Lower lobe of right lung (tissue), 2 donors: Measurements from ENCODE around the gene GALNS. TPM values are rescaled to one million over a fixed set of nuclear protein-coding genes. Genes with fewer than 3 reads are reported as not detected.
"Not testable (repeated sequence)": the region's sequence is repeated elsewhere in the genome, so short reads cannot be mapped to it uniquely, and the experiment has no call there.

Source experiments
- ATAC-seq, 2 donors: fragments of 200-7000 bp; cut with Tn5 transposase; one replicate each; pipeline ENCODE4 v1.9.1; 2020 to 2022; ENCODE audit warnings: mild to moderate bottlenecking in 2 of 2, moderate library complexity in 2 of 2
- DNase-seq: peaks from one replicate; pipeline ENCODE4 v3.0.0-alpha.2; 2020
- H3K27ac ChIP-seq: fragments of 200-600 bp; one replicate; pipeline ENCODE4 v1.8.0; 2022
- H3K27me3 ChIP-seq: fragments of 200-600 bp; one replicate; pipeline ENCODE4 v1.8.0; 2022; ENCODE audit warnings: low read depth
- H3K36me3 ChIP-seq: fragments of 200-600 bp; one replicate; pipeline ENCODE4 v1.8.0; 2022; ENCODE audit warnings: mild to moderate bottlenecking
- H3K4me1 ChIP-seq: fragments of 200-600 bp; one replicate; pipeline ENCODE4 v1.8.0; 2022
- H3K4me3 ChIP-seq: fragments of 200-600 bp; one replicate; pipeline ENCODE4 v1.8.0; 2022; ENCODE audit warnings: mild to moderate bottlenecking
- H3K9me3 ChIP-seq: fragments of 200-600 bp; one replicate; pipeline ENCODE4 v1.8.0; 2022
- intact Hi-C: fragments of 100-400 bp; cut with DNase I; formaldehyde crosslinking; loops from one replicate; pipeline ENCODE4 v1.11.0; 2022
- total RNA-seq: library from RNA; stranded (reverse); fragmentation: NEBNext Ultra II Directional; extraction: Animal tissue kit (Norgen Biotek cat#: 25700); gene quantifications from one replicate; pipeline ENCODE4 v1.2.1, GENCODE V29; 2021
- TF ChIP-seq, protein P1 (sequence below): fragments of 200-600 bp; IDR thresholded peaks from one replicate; pipeline ENCODE4 v1.8.0; 2022; ENCODE audit warnings: antibody characterized with exemption, mild to moderate bottlenecking
- donor health status: DM: no; HTN: yes; CAD: no; lungs with severe emphysema.

GALNS gene
- total RNA-seq, 1 donor from 2014 or later = 48.5 TPM

DNA sequence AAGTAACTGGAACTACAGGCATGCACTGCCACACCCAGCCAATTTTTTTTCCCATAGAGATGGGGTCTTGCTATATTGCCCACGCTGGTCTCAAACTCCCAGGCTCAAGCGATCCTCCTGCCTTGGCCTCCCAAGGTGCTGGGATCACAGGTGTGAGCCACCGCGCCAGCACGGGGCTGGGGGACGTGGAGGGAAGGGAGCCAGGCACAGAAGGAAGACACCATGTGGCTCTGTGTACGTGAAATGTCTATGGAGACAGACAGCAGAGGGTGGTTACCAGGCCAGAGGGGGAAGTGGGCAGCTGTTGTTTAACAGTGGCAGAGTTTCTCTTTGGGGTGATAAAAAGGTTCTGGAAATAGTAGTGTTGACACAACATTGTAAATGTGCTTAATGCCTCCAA lies 67.2 kb downstream of the GALNS start:
- no peaks in the 10 kb centered on the region for H3K36me3 ChIP-seq
- intact Hi-C loops = no loop called here
- ATAC-seq (peak in 1 of 2 donors; percentile 32), DNase-seq (peak; percentile 55)
- no peaks in the 10 kb centered on the region for H3K27me3 ChIP-seq
- peaks cover 37% of the 10 kb centered on the region for H3K4me1 ChIP-seq
- H3K4me3 ChIP-seq = no peak overlapping the region
- TF ChIP-seq, protein P1, sequence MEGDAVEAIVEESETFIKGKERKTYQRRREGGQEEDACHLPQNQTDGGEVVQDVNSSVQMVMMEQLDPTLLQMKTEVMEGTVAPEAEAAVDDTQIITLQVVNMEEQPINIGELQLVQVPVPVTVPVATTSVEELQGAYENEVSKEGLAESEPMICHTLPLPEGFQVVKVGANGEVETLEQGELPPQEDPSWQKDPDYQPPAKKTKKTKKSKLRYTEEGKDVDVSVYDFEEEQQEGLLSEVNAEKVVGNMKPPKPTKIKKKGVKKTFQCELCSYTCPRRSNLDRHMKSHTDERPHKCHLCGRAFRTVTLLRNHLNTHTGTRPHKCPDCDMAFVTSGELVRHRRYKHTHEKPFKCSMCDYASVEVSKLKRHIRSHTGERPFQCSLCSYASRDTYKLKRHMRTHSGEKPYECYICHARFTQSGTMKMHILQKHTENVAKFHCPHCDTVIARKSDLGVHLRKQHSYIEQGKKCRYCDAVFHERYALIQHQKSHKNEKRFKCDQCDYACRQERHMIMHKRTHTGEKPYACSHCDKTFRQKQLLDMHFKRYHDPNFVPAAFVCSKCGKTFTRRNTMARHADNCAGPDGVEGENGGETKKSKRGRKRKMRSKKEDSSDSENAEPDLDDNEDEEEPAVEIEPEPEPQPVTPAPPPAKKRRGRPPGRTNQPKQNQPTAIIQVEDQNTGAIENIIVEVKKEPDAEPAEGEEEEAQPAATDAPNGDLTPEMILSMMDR = no peak
- no peak overlapping the region for H3K27ac ChIP-seq
- H3K9me3 ChIP-seq = no peaks in the 10 kb centered on the region

DNA sequence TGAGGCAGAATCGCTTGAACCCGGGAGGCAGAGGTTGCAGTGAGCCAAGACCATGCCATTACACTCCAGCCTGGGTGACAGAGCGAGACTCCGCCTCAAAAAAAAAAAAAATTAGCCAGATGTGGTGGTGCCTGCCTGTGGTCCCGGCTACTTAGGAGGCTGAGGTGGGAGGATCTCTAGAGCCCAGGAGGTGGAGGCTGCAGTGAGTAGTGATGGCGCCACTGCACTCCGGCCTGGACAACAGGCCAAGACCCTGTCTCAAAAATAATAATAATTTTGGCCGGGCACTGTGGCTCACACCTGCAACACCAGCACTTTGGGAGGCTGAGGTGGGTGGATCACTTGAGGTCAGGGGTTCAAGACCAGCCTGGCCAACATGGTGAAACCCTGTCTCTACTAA lies 68.0 kb downstream of the GALNS start:
- H3K4me1 ChIP-seq = peaks cover 34% of the 10 kb centered on the region
- DNase-seq, H3K27ac ChIP-seq, intact Hi-C loops, H3K27me3 ChIP-seq, H3K4me3 ChIP-seq, ATAC-seq, H3K9me3 ChIP-seq, H3K36me3 ChIP-seq: not testable (repeated sequence)

DNA sequence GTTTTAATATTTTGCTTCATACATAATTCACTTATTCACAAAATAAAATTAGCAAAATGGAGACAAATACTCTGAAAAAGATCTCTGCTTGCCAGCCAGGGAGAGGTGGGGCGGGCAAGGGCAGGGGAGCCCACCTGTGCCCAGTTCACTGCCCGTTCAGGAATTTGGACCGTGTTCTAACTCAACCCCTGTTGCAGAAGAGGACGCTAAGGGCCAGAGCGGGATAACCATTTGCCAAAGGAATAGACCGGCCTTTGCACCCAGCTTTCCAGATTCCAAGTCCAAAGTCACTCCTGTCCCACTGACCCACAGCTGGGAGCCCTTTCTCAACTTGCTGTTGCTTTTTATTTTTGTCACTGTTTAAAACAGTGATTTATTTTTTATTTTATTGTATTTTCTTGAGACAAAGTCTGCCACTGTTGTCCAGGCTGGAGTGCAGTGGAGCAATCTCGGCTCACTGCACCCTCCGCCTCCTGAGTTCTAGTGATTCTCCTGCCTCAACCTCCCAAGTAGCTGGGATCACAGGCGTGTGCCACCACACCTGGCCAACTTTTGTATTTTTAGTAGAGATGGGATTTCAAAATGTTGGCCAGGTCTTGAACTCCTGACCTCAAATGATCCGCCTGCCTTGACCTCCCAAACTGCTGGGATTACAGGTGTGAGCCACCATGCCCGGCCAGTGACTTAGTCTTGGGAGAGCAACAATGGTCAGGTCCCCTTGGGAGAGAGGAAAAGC lies 69.0 kb downstream of the GALNS start:
- TF ChIP-seq, protein P1 = no peak
- intact Hi-C loops = no loop called here
- Histone ChIP-seq H3K27ac (no peak overlapping the region), H3K4me1 (peaks cover 34% of the 10 kb centered on the region), H3K4me3 (no peak overlapping the region), H3K27me3 (no peaks in the 10 kb centered on the region), H3K36me3 (no peaks in the 10 kb centered on the region), H3K9me3 (no peaks in the 10 kb centered on the region)
- ATAC-seq = no peak
- no peak for DNase-seq

DNA sequence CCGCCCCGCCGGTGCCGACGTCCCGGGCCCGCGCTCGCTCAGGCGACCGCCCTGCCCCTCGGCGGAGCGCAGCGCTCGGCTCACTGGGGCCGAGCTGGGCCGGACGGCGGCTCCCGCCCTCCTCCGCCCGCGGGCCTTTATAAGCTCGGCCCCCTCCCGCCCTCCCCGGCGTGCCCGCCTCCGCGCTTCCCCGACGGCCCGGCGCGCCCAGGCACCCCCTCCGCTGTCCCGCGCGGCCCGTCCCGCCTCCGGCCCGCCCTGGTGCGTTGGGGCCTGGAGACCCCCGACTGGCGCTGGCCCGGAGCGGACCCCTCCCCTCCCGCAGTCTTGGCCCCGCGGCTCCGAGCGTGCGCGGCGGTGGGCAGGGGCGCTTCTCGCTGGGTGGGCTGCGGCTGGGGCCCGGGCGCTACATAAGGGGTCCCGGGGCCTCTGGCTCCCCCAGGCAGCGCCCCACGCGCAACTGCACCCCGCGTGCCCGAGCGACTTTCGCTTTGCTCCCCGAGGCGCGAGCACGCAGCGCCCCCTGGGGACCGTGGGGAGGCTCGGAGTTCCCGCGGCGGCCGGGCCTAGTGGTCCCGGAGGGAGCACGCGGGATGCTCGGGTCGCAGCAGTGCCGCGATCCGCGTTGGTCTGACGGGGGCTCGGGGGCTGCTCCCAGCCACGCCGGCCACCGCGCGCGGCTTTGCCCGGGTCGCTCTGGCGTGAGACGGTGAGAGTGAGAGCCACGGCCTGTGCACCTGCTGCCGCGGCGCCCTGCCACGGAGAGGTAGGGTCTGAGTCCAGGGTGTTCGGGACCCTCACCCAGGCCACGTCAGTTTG lies 71.4 kb downstream of the GALNS start, which contains the start of gene PIEZO1:
Gene PIEZO1, minus strand, starts transcription at position 115 of the 819 bp plus-strand sequence. CDS start 256 bp downstream, outside the sequence.
- Histone ChIP-seq H3K4me3 (peak within 1 kb of the TSS; percentile 71), H3K9me3 (no peaks in the 10 kb centered on the region), H3K4me1 (peaks cover 52% of the 10 kb centered on the region), H3K36me3 (no peaks in the 10 kb centered on the region), H3K27me3 (no peaks in the 10 kb centered on the region), H3K27ac (peak within 1 kb of the TSS; percentile 94)
- ATAC-seq (peak; percentile 78 to 79), DNase-seq (peak; percentile 89)
- intact Hi-C loops = no loop called here
- TF ChIP-seq, protein P1 = peak; percentile 93

DNA sequence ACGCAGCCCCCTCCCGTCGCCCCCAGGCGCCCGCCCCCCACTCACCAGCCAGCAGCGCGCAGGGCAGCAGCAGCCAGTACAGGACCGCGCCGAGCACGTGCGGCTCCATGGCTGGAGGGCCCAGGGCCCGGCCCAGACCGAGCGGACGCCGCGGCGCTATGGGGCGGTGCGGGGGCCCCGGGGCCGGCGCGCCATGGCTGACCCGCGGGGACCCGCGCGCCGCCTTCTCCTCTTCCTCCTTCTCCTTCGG lies 72.0 kb downstream of the GALNS start:
- intact Hi-C loops = no loop called here
- no peak for DNase-seq
- peak overlapping the region; percentile 71 for H3K4me3 ChIP-seq

More for the DNA sequence above, 72.0 kb downstream of the GALNS start:
- H3K27me3 ChIP-seq = no peaks in the 10 kb centered on the region
- H3K9me3 ChIP-seq = no peaks in the 10 kb centered on the region
- peaks cover 52% of the 10 kb centered on the region for H3K4me1 ChIP-seq
- H3K36me3 ChIP-seq = no peaks in the 10 kb centered on the region
- TF ChIP-seq, protein P1 = no peak
- ATAC-seq = peak; percentile 53 to 57
- peak overlapping the region; percentile 94 for H3K27ac ChIP-seq
